HFF-Myc (cell line): ENCODE results near the gene TCF15.

Source experiments
- DNase-seq: peaks from one replicate; pipeline ENCODE4 v3.0.0-alpha.2; 2011; ENCODE audit warnings: low read depth; ENCODE audit errors: extremely low read depth
- H3K4me3 ChIP-seq: replicated peaks from 2 replicates; pipeline ENCODE4 v1.5.1; 2011; ENCODE audit warnings: low read depth, mild to moderate bottlenecking, control low read depth, low read length
- TF ChIP-seq, protein P1 (sequence below): IDR thresholded peaks from 2 replicates; pipeline ENCODE4 v1.5.1; 2012; ENCODE audit warnings: mild to moderate bottlenecking, low read depth, low read length, control low read depth; ENCODE audit errors: missing control alignments

TCF15 gene

DNA sequence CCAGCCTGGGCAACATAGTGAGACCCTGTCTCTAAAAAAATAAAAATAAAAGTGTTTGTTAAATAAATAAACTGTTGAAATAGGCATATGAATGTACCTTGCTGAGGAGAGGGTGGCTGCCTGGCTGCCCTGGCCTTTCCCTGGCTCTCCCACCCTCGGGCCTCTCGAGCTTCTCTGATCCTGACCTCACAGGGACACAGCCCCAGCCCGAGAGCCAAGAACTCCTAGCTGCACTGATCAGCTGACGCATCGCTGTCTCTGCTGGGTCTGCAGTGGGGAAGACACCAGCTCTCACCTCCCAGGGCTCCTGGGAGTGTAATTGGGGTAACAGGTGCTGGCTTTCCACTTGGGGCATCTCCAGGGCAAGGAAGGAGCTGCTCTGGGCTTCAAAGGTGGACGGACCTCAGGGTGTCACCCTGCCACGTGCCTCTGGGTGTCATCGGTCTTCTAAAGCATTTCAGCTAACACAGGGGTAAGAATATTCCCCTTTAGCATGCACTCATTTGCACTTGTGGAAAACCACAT is 6.9 kb downstream of the TCF15 start:
- TF ChIP-seq, protein P1, sequence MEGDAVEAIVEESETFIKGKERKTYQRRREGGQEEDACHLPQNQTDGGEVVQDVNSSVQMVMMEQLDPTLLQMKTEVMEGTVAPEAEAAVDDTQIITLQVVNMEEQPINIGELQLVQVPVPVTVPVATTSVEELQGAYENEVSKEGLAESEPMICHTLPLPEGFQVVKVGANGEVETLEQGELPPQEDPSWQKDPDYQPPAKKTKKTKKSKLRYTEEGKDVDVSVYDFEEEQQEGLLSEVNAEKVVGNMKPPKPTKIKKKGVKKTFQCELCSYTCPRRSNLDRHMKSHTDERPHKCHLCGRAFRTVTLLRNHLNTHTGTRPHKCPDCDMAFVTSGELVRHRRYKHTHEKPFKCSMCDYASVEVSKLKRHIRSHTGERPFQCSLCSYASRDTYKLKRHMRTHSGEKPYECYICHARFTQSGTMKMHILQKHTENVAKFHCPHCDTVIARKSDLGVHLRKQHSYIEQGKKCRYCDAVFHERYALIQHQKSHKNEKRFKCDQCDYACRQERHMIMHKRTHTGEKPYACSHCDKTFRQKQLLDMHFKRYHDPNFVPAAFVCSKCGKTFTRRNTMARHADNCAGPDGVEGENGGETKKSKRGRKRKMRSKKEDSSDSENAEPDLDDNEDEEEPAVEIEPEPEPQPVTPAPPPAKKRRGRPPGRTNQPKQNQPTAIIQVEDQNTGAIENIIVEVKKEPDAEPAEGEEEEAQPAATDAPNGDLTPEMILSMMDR = no peak
- H3K4me3 ChIP-seq = no peak overlapping the region
- DNase-seq = no peak

DNA sequence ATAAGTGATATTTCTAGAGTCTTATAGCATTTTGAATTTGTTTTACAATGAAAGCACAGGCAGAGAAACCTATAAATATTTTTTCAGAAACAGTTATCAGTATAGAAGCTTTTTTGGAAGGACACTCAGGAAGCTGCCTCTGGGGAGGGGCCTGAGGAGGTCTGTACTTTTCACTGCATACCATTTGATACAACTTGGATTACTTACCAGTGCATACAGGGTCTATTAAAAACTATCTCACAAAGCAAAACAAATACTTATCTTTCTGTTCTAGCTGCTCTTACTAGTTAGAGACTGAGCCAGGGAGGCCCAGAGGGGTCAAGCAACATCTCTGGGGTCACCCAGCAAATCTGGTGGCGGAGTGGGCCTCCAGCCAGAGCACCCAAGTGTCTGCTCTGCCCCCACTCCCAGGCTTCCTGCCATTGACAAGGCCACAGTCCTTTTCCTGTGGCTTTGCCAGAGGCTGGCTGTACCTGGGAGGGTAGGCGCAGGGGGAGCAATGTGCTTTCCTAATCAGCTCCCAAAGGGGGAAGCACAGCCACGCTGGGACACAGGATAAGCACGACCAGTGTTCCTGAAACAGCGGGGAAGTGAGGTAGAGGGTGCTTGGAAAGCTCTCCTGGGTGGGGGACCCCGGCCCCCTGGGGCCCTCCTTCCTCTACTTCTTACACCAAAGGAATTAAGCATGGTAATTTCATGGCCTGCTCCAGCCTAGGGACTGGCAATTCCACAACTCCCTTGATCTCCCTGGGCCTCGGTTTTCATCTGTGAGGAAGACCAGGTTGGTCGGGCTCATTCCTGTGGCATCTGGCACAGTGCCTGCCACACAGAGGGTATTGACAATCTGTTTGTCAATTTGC is 7.8 kb downstream of the TCF15 start:
- no peak overlapping the region for H3K4me3 ChIP-seq
- no peak for DNase-seq
- TF ChIP-seq, protein P1 = no peak

DNA sequence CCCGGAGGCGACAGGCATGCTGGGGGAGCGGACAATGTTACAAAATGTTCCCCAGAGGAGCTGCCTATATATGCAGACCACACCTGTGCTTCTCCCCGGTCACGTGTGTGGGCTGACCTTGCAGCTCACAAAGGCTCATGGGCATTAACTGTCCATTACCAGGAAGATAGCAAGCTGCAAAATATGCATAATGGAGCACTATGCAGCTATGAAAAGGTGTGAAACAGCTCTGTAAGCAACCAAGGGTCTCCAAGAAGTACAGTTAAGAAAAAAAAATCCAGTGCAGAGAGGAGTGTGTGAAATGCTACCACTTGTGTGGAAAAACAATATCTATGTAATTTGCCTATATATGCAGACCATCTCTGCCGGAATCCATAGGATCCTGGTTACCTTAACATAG is 9.4 kb downstream of the TCF15 start:
- no peak overlapping the region for H3K4me3 ChIP-seq
- TF ChIP-seq, protein P1 = no peak
- DNase-seq = no peak

DNA sequence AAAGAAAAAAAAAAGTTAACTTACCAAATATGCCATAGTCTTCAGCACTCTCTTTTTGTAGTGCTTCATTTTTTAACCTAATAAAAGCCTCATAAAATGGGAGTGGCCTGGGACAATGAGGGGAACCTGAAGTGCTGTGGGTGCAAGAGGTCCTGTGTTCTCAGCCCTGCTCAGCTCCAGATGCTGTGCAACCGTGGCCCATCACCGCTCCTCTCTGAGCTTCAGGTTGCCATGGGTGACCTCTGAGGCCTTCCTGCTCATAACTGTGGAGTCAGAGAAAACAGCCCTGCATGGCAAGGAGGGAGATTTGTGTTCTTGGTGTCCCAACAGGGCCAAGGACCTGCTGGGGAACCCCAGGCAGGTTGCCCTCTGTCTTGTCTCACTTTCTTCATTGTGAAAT is 10.0 kb downstream of the TCF15 start:
- H3K4me3 ChIP-seq = no peak overlapping the region
- no peak for DNase-seq
- TF ChIP-seq, protein P1 = no peak

DNA sequence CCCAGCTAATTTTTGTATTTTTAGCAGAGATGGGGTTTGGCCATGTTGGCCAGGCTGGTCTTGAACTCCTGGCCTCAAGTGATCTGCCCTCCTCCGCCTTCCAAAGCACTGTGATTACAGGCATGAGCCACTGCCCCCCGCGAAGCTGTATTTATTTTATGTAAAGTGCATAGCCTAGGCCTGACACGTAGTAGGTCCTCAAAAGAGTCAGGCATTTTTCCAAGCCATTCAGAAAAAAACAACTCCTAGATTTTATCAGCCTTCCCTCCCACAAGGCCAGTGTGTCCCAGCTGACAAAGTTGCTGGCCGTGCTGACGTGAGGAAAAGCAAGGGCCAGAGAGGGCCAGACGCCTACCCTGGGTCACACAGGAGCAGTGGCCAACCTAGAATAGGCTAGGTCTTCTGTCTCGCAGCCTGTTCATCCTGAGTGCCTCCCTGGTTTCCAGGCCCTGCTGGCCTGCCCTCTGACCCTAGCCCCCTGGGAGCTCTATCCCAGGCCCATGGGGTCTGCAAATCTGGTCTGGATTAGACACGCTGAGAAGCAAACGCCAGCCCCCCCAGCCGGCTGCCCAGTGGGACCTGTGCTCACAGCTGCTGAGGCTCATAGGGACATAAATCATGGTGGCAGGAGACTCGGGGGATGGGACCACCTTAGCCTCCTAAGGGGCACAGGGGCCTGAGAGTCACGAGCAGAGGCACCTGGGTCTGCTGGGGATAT is 11.8 kb downstream of the TCF15 start:
- DNase-seq = no peak
- H3K4me3 ChIP-seq = no peak overlapping the region
- TF ChIP-seq, protein P1 = no peak

DNA sequence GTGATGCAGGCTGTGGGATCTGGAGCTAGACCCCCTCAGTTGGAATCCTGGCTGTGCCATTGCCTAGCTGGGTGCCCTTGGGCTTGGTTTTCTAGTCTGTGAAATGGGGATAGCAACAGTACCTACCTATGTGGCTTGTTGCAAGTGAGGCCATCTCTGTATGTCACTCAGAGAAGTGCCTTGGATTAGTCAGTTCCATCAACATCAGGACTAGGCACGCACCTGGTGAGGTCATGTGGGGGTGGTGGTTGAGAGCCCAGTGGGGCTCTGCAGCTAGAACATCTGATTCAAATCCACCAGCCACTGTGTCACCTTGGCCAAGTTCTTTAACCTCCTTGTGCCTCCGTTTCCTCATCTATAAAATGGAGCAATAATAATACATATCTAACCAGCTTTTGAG is 12.5 kb downstream of the TCF15 start:
- TF ChIP-seq, protein P1 = no peak
- no peak for DNase-seq
- H3K4me3 ChIP-seq = no peak overlapping the region
